IMR-90 (cell line): ENCODE results near the gene AMOTL1. TPM values are rescaled to one million over a fixed set of nuclear protein-coding genes. Genes with fewer than 3 reads are reported as not detected.

Experiments used
- ATAC-seq: fragments of 200-7000 bp; cut with Tn5 transposase; 2 replicates; pipeline ENCODE4 v1.9.1; 2020; ENCODE audit warnings: low read depth, mild to moderate bottlenecking, moderate library complexity
- BruUV-seq: library from RNA; stranded (reverse); fragments of 400-500 nt; replicated peaks from 2 replicates; lab custom pipeline; 2021; lab: Mats Ljungman, UMichigan
- CTCF ChIA-PET: fragments of 300-600 bp; formaldehyde crosslinking; extraction: SDS; loops from one replicate; lab custom pipeline; 2021; ENCODE audit warnings: antibody characterized with exemption; lab: Yijun Ruan, JAX
- POLR2A ChIA-PET: fragments of 300-600 bp; sonication (Branson Sonifier 250); formaldehyde crosslinking; loops from one replicate; lab custom pipeline; 2022; ENCODE audit warnings: antibody characterized with exemption; ENCODE audit not compliant: unreplicated experiment; lab: Charles Lee
- DNase-seq: peaks from one replicate; pipeline ENCODE4 v3.0.0; 2013
- H2AFZ ChIP-seq: replicated peaks from 2 replicates; pipeline ENCODE3; 2013; ENCODE audit warnings: low read length, mild to moderate bottlenecking; ENCODE audit not compliant: poor library complexity
- H2AK5ac ChIP-seq: 2 replicates; pipeline ENCODE4 v1.6.1; 2013; ENCODE audit warnings: low read depth, low read length, inconsistent platforms
- H2AK9ac ChIP-seq: replicated peaks from 2 replicates; pipeline ENCODE3; 2013; ENCODE audit warnings: mild to moderate bottlenecking, low read depth, low read length, moderate library complexity; ENCODE audit not compliant: poor library complexity
- H2BK120ac ChIP-seq: 2 replicates; pipeline ENCODE4 v1.6.1; 2013; ENCODE audit warnings: low read depth, low read length, inconsistent platforms
- H2BK15ac ChIP-seq: 3 replicates; pipeline ENCODE4 v1.6.1; 2013; ENCODE audit warnings: low read depth, low read length, inconsistent platforms
- H2BK20ac ChIP-seq: 2 replicates; pipeline ENCODE4 v1.6.1; 2013; ENCODE audit warnings: low read depth, mild to moderate bottlenecking, inconsistent platforms, low read length, moderate library complexity
- H2BK5ac ChIP-seq: 2 replicates; pipeline ENCODE4 v1.6.1; 2013; ENCODE audit warnings: mild to moderate bottlenecking, low read depth, low read length, inconsistent platforms; ENCODE audit not compliant: poor library complexity, severe bottlenecking
- H3K14ac ChIP-seq: replicated peaks from 2 replicates; pipeline ENCODE4 v1.6.1; 2013; ENCODE audit warnings: low read depth, low read length, inconsistent platforms
- H3K18ac ChIP-seq: 2 replicates; pipeline ENCODE4 v1.6.1; 2013; ENCODE audit warnings: low read depth, low read length, control low read depth
- H3K23ac ChIP-seq: 2 replicates; pipeline ENCODE4 v1.6.1; 2013; ENCODE audit warnings: low read depth, low read length, inconsistent platforms
- H3K27ac ChIP-seq: 2 replicates; pipeline ENCODE4 v1.5.1; 2013; ENCODE audit warnings: mild to moderate bottlenecking, control low read depth, low read length; ENCODE audit not compliant: insufficient read depth
- H3K27me3 ChIP-seq: 2 replicates; pipeline ENCODE4 v1.6.1; 2013; ENCODE audit warnings: low read length; ENCODE audit not compliant: control insufficient read depth, insufficient read depth
- H3K36me3 ChIP-seq: 2 replicates; pipeline ENCODE4 v1.6.1; 2013; ENCODE audit warnings: low read length, mixed read lengths; ENCODE audit not compliant: control insufficient read depth, insufficient read depth
- H3K4ac ChIP-seq: 2 replicates; pipeline ENCODE4 v1.6.1; 2013; ENCODE audit warnings: low read depth, low read length, inconsistent platforms
- H3K4me1 ChIP-seq: 2 replicates; pipeline ENCODE4 v1.6.1; 2013; ENCODE audit warnings: low read length, mixed read lengths; ENCODE audit not compliant: control insufficient read depth, insufficient read depth
- H3K4me2 ChIP-seq: 2 replicates; pipeline ENCODE4 v1.6.1; 2013; ENCODE audit warnings: low read depth, mild to moderate bottlenecking, control low read depth, low read length, moderate library complexity
- H3K4me3 ChIP-seq: 2 replicates; pipeline ENCODE4 v1.5.1; 2013; ENCODE audit warnings: low read depth, mild to moderate bottlenecking, control low read depth, low read length, moderate library complexity; ENCODE audit not compliant: insufficient read depth
- H3K56ac ChIP-seq: 2 replicates; pipeline ENCODE4 v1.6.1; 2013; ENCODE audit warnings: low read length, inconsistent platforms; ENCODE audit not compliant: insufficient read depth; ENCODE audit errors: extremely low read depth
- H3K79me1 ChIP-seq, 2 experiments: 2 replicates each; pipeline ENCODE4 v1.6.1; 2013; ENCODE audit warnings: low read length in 2 of 2, inconsistent platforms in 1 of 2, low read depth in 1 of 2
- H3K9ac ChIP-seq: 2 replicates; pipeline ENCODE4 v1.6.1; 2013; ENCODE audit warnings: low read depth, low read length, control low read depth
- H3K9me1 ChIP-seq: 2 replicates; pipeline ENCODE4 v1.6.1; 2013; ENCODE audit warnings: low read length, inconsistent platforms; ENCODE audit not compliant: insufficient read depth
- H3K9me3 ChIP-seq: 2 replicates; pipeline ENCODE4 v1.6.1; 2013; ENCODE audit warnings: low read length; ENCODE audit not compliant: control insufficient read depth, insufficient read depth
- H4K20me1 ChIP-seq: 2 replicates; pipeline ENCODE4 v1.6.1; 2013; ENCODE audit warnings: low read length, inconsistent platforms; ENCODE audit not compliant: insufficient read depth
- H4K5ac ChIP-seq: 2 replicates; pipeline ENCODE4 v1.6.1; 2013; ENCODE audit warnings: mild to moderate bottlenecking, low read depth, low read length, control low read depth
- H4K8ac ChIP-seq, 2 experiments: 2 replicates each; pipeline ENCODE4 v1.6.1; 2013; ENCODE audit warnings: low read depth in 2 of 2, low read length in 2 of 2, control low read depth in 1 of 2, inconsistent platforms in 1 of 2
- H4K91ac ChIP-seq: 2 replicates; pipeline ENCODE4 v1.6.1; 2013; ENCODE audit warnings: low read depth, low read length, inconsistent platforms; ENCODE audit not compliant: insufficient read depth
- CEBPB ChIP-seq: IDR thresholded peaks from 2 replicates; pipeline ENCODE4 v1.6.1; 2012; ENCODE audit warnings: low read depth, low read length, improper control_type of control experiment
- CHD1 ChIP-seq: IDR thresholded peaks from 2 replicates; pipeline ENCODE4 v1.6.1; 2012; ENCODE audit warnings: low read depth, low read length, improper control_type of control experiment
- FOS ChIP-seq: fragments of 150-350 bp; IDR thresholded peaks from 2 replicates; pipeline ENCODE4 v1.6.1; 2016; ENCODE audit warnings: low read depth, low read length
- NFE2L2 ChIP-seq: fragments of 150-350 bp; IDR thresholded peaks from 2 replicates; pipeline ENCODE4 v1.6.1; 2016; ENCODE audit warnings: low read depth, mild to moderate bottlenecking, low read length
- POLR2A ChIP-seq: IDR thresholded peaks from 2 replicates; pipeline ENCODE4 v1.6.1; 2012; ENCODE audit warnings: mild to moderate bottlenecking, low read depth, low read length
- RAD21 ChIP-seq: IDR thresholded peaks from 2 replicates; pipeline ENCODE4 v1.6.1; 2012; ENCODE audit warnings: low read length, improper control_type of control experiment
- RCOR1 ChIP-seq: IDR thresholded peaks from 2 replicates; pipeline ENCODE4 v1.6.1; 2012; ENCODE audit warnings: mild to moderate bottlenecking, low read length, improper control_type of control experiment; ENCODE audit not compliant: insufficient replicate concordance
- RFX5 ChIP-seq: IDR thresholded peaks from 2 replicates; pipeline ENCODE4 v1.8.0; 2012; ENCODE audit warnings: low read depth, mild to moderate bottlenecking, low read length, moderate library complexity
- SMC3 ChIP-seq: fragments of 150-350 bp; IDR thresholded peaks from 2 replicates; pipeline ENCODE4 v1.6.1; 2016; ENCODE audit warnings: low read depth, mild to moderate bottlenecking, antibody characterized with exemption, low read length, moderate library complexity
- WGBS, 2 experiments: methylation state at CpG; one replicate each; pipeline versions ENCODE4 v1.1.5 to v1.1.7; 2013; ENCODE audit warnings: missing lambda C conversion rate in 2 of 2; ENCODE audit not compliant: insufficient read length in 1 of 2; ENCODE audit errors: extremely low coverage in 2 of 2; 5-methylcytosine and 5-hydroxymethylcytosine counted together
- dilution Hi-C: fragments of 300-500 bp; cut with HindIII; formaldehyde crosslinking; loops from one replicate; pipeline ENCODE4 v1.14.3; 2018; ENCODE audit warnings: low sequenced_read_pairs; ENCODE audit not compliant: unreplicated experiment
- in situ Hi-C: fragments of 300-500 bp; cut with MboI; formaldehyde crosslinking; loops from 3 replicates; pipeline ENCODE4 v1.14.3; 2019; ENCODE audit warnings: low sequenced_read_pairs, inconsistent platforms, mixed read lengths
- intact Hi-C: fragments of 100-400 bp; cut with micrococcal nuclease; formaldehyde crosslinking; loops from 2 replicates; pipeline ENCODE4 v1.10.0; 2022
- polyA plus RNA-seq, 3 experiments: library from polyadenylated mRNA; depleted of rRNA; stranded (reverse); fragments of >200 nt; gene quantifications; 2 replicates each; pipeline ENCODE4 v1.2.3, GENCODE V29; 2012; ENCODE audit warnings: low replicate concordance in 1 of 3
- total RNA-seq: library from RNA; depleted of rRNA; stranded (reverse); fragments of >200 nt; gene quantifications from 2 replicates; pipeline ENCODE4 v1.2.3, GENCODE V29; 2012
- TF ChIP-seq, protein P1 (sequence below): fragments of 150-350 bp; IDR thresholded peaks from 2 replicates; pipeline ENCODE4 v1.6.1; 2016; ENCODE audit warnings: low read depth, mild to moderate bottlenecking, low read length, moderate library complexity, borderline replicate concordance
- TF ChIP-seq, protein P2 (sequence below): fragments of 150-350 bp; IDR thresholded peaks from 2 replicates; pipeline ENCODE4 v1.6.1; 2017; ENCODE audit warnings: mild to moderate bottlenecking, antibody characterized with exemption, low read length, low read depth

Gene AMOTL1
- total and polyA plus RNA-seq, 2 of the 4 experiments (the other 2 are of a cell fraction) = 18.6 to 49.5 TPM

DNA sequence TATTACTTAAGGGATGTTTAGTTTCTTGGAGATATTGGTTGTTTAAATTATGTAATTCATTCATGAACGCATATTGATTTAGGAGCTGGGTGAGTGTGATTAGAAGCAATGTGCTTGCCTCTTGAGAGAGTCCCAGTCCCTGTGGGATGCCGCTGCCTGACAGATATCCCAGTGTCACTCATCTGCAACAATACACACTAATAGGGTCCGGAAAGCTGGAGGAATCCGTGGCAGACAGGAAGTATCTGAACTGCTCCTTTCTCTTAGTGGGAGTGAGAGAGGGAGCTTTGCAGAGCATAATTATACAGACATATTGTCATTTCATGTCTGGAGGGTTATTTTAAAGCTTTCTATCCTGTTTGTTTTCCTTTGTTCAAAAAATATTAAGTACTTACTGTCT lies 17.4 kb downstream of the AMOTL1 start:
- H3K79me1 ChIP-seq = peaks cover 42 to 77% of the 10 kb centered on the region in 2 experiments
- peak overlapping the region; percentile 28; the same call in 1 of the 2 replicates for H3K18ac ChIP-seq
- DNase-seq (no peak), ATAC-seq (no peak)
- peaks cover 18% of the 10 kb centered on the region for H3K9me1 ChIP-seq
- H4K20me1 ChIP-seq = peaks cover 50% of the 10 kb centered on the region
- POLR2A ChIA-PET = no interaction called here
- no CpG with 5 or more reads among the region's 4 CpGs for WGBS, 2 experiments
- no peak overlapping the region for H2BK5ac ChIP-seq
- H3K4me1 ChIP-seq = peaks cover 25% of the 10 kb centered on the region
- no peaks in the 10 kb centered on the region for H3K36me3 ChIP-seq
- peak overlapping the region; percentile 51 for H4K5ac ChIP-seq
- H3K27me3 ChIP-seq = no peaks in the 10 kb centered on the region
- no peaks in the 10 kb centered on the region for H3K9me3 ChIP-seq
- H3K4ac ChIP-seq = no peak overlapping the region
- no peak overlapping the region for H2AFZ ChIP-seq
- no peak overlapping the region for H3K23ac ChIP-seq
- no peak overlapping the region for H4K8ac ChIP-seq
- H3K56ac ChIP-seq = no peak overlapping the region
- peak overlapping the region; percentile 35; the same call in 1 of the 2 replicates for H3K9ac ChIP-seq
- dilution Hi-C loops (no loop called here), intact Hi-C loops (no loop called here), in situ Hi-C loops (no loop called here)
- H2BK20ac ChIP-seq = no peak overlapping the region
- H2AK9ac ChIP-seq = no peak overlapping the region
- peak overlapping the region; percentile 27; the same call in 1 of the 2 replicates for H3K4me2 ChIP-seq
- no peak overlapping the region for H2AK5ac ChIP-seq
- H2BK15ac ChIP-seq = no peak overlapping the region
- H3K14ac ChIP-seq = no peak overlapping the region
- CTCF ChIA-PET = interaction anchor here (1.7 kb wide), 1 partner anchor 9 kb away, joined by 7 read pairs; no protein-coding TSS in a partner anchor
- no peak overlapping the region for H3K4me3 ChIP-seq
- no peak overlapping the region for H4K91ac ChIP-seq
- BruUV-seq = no TSS peak
- TF ChIP-seq, protein P1, sequence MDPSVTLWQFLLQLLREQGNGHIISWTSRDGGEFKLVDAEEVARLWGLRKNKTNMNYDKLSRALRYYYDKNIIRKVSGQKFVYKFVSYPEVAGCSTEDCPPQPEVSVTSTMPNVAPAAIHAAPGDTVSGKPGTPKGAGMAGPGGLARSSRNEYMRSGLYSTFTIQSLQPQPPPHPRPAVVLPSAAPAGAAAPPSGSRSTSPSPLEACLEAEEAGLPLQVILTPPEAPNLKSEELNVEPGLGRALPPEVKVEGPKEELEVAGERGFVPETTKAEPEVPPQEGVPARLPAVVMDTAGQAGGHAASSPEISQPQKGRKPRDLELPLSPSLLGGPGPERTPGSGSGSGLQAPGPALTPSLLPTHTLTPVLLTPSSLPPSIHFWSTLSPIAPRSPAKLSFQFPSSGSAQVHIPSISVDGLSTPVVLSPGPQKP = no peak
- TF ChIP-seq RAD21 (no peak), CHD1 (no peak), NFE2L2 (no peak), SMC3 (no peak), RCOR1 (no peak), RFX5 (no peak), CEBPB (no peak), POLR2A (no peak), FOS (no peak)
- TF ChIP-seq, protein P2, sequence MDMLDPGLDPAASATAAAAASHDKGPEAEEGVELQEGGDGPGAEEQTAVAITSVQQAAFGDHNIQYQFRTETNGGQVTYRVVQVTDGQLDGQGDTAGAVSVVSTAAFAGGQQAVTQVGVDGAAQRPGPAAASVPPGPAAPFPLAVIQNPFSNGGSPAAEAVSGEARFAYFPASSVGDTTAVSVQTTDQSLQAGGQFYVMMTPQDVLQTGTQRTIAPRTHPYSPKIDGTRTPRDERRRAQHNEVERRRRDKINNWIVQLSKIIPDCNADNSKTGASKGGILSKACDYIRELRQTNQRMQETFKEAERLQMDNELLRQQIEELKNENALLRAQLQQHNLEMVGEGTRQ = no peak
- no peak overlapping the region for H2BK120ac ChIP-seq
- H3K27ac ChIP-seq = no peak overlapping the region
